OCI-LY7 (cell line): ENCODE measurements around the gene SLC4A4. TPM values are rescaled to one million over a fixed set of nuclear protein-coding genes. Genes with fewer than 3 reads are reported as not detected.

ENCODE experiments used
- BruUV-seq: library from RNA; stranded (reverse); fragments of 400-500 nt; replicated peaks from 2 replicates; lab custom pipeline; 2021; lab: Mats Ljungman, UMichigan
- CTCF ChIA-PET: fragments of 300-600 bp; sonication (Branson Sonifier 250); formaldehyde crosslinking; loops from one replicate; lab custom pipeline; 2022; ENCODE audit warnings: antibody characterized with exemption; ENCODE audit not compliant: unreplicated experiment; lab: Charles Lee
- POLR2A ChIA-PET: fragments of 300-600 bp; sonication (Branson Sonifier 250); formaldehyde crosslinking; loops from one replicate; lab custom pipeline; 2022; ENCODE audit warnings: antibody characterized with exemption; lab: Charles Lee
- DNase-seq: peaks from one replicate; pipeline ENCODE4 v3.0.0-alpha.2; 2015; ENCODE audit warnings: low spot score
- H2AFZ ChIP-seq: fragments of 200-600 bp; sonication (generic), shearing (Covaris generic); 2 replicates; pipeline ENCODE4 v1.6.1; 2014; ENCODE audit warnings: mild to moderate bottlenecking, antibody characterized with exemption, low read length, moderate library complexity
- H3K27ac ChIP-seq: fragments of 200-600 bp; sonication (generic); 2 replicates; pipeline ENCODE4 v1.5.1; 2014; ENCODE audit warnings: mixed run types, low read depth, mild to moderate bottlenecking, moderate library complexity, low read length, inconsistent platforms; ENCODE audit not compliant: poor library complexity, severe bottlenecking
- H3K36me3 ChIP-seq: fragments of 200-600 bp; sonication (generic); 2 replicates; pipeline ENCODE4 v1.6.1; 2014; ENCODE audit warnings: mild to moderate bottlenecking, antibody characterized with exemption, low read length, moderate library complexity, mixed read lengths; ENCODE audit not compliant: insufficient read depth
- H3K4me1 ChIP-seq: fragments of 200-600 bp; sonication (generic); 2 replicates; pipeline ENCODE4 v1.5.1; 2014; ENCODE audit warnings: mild to moderate bottlenecking, low read length; ENCODE audit not compliant: insufficient read depth, poor library complexity, severe bottlenecking
- H3K4me2 ChIP-seq: fragments of 200-600 bp; sonication (generic); 2 replicates; pipeline ENCODE4 v1.6.1; 2014; ENCODE audit warnings: mild to moderate bottlenecking, low read length
- H3K4me3 ChIP-seq: fragments of 200-600 bp; sonication (generic); 2 replicates; pipeline ENCODE4 v1.5.1; 2014; ENCODE audit warnings: mild to moderate bottlenecking, low read depth, low read length; ENCODE audit not compliant: poor library complexity, severe bottlenecking
- H3K79me2 ChIP-seq: fragments of 200-600 bp; sonication (generic); 2 replicates; pipeline ENCODE4 v1.6.1; 2016; ENCODE audit warnings: low read depth, mild to moderate bottlenecking, low read length, moderate library complexity, mixed read lengths; ENCODE audit not compliant: insufficient read depth
- H3K9me2 ChIP-seq: fragments of 200-600 bp; sonication (generic); 2 replicates; pipeline ENCODE4 v1.6.1; 2016; ENCODE audit warnings: mild to moderate bottlenecking, low read length, mixed read lengths; ENCODE audit not compliant: insufficient read depth
- H3K9me3 ChIP-seq: fragments of 200-600 bp; sonication (generic); 2 replicates; pipeline ENCODE4 v1.6.1; 2014; ENCODE audit warnings: mild to moderate bottlenecking, mixed run types, low read length, mixed read lengths
- H4K20me1 ChIP-seq: fragments of 200-600 bp; sonication (generic); 2 replicates; pipeline ENCODE4 v1.6.1; 2014; ENCODE audit warnings: mild to moderate bottlenecking, antibody characterized with exemption, low read length, moderate library complexity, mixed read lengths; ENCODE audit not compliant: insufficient read depth
- EZH2phosphoT487 ChIP-seq: fragments of 200-600 bp; sonication (generic); IDR thresholded peaks from 2 replicates; pipeline ENCODE4 v1.6.1; 2018; ENCODE audit warnings: low read depth, borderline replicate concordance, mild to moderate bottlenecking, mixed run types, antibody characterized with exemption, low read length, moderate library complexity, mixed read lengths
- intact Hi-C: fragments of 100-400 bp; cut with micrococcal nuclease; formaldehyde crosslinking; loops from one replicate; pipeline ENCODE4 v1.10.0; 2022; ENCODE audit not compliant: unreplicated experiment
- total RNA-seq, 2 experiments: library from RNA; depleted of rRNA in 1 of 2; stranded (reverse); fragments of >200 nt in 1 of 2; shearing (Covaris generic) in 1 of 2; gene quantifications; 2 replicates each; pipeline ENCODE4 v1.2.3, GENCODE V29; 2014 to 2022
- TF ChIP-seq, protein P1 (sequence below): fragments of 200-600 bp; sonication (generic); conservative IDR thresholded peaks from 2 replicates; pipeline ENCODE4 v1.5.1; 2014; ENCODE audit warnings: mild to moderate bottlenecking, antibody characterized with exemption, low read length, moderate library complexity, mixed read lengths

The SLC4A4 gene
- total RNA-seq, 2 experiments from 2014 or later = not detected

GRCh38 chr4:71461422-71461821 lies 122.6 kb downstream of the SLC4A4 start:
- ChIA-PET POLR2A (interaction anchor here (1.2 kb wide), 1 partner anchor 36 kb away, joined by 3 read pairs; no protein-coding TSS in a partner anchor), CTCF (no interaction called here)
- Histone ChIP-seq H3K9me2 (no peaks in the 10 kb centered on the region), H3K27ac (no peak overlapping the region), H4K20me1 (no peaks in the 10 kb centered on the region), H3K36me3 (no peaks in the 10 kb centered on the region), H2AFZ (no peak overlapping the region), H3K4me1 (no peaks in the 10 kb centered on the region), H3K79me2 (no peaks in the 10 kb centered on the region), H3K4me2 (no peak overlapping the region), H3K9me3 (no peaks in the 10 kb centered on the region), H3K4me3 (no peak overlapping the region)
- no peak for DNase-seq
- BruUV-seq = no TSS peak
- TF ChIP-seq, protein P1, sequence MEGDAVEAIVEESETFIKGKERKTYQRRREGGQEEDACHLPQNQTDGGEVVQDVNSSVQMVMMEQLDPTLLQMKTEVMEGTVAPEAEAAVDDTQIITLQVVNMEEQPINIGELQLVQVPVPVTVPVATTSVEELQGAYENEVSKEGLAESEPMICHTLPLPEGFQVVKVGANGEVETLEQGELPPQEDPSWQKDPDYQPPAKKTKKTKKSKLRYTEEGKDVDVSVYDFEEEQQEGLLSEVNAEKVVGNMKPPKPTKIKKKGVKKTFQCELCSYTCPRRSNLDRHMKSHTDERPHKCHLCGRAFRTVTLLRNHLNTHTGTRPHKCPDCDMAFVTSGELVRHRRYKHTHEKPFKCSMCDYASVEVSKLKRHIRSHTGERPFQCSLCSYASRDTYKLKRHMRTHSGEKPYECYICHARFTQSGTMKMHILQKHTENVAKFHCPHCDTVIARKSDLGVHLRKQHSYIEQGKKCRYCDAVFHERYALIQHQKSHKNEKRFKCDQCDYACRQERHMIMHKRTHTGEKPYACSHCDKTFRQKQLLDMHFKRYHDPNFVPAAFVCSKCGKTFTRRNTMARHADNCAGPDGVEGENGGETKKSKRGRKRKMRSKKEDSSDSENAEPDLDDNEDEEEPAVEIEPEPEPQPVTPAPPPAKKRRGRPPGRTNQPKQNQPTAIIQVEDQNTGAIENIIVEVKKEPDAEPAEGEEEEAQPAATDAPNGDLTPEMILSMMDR = no peak
- no peak for TF ChIP-seq EZH2phosphoT487
- intact Hi-C loops = no loop called here

DNA sequence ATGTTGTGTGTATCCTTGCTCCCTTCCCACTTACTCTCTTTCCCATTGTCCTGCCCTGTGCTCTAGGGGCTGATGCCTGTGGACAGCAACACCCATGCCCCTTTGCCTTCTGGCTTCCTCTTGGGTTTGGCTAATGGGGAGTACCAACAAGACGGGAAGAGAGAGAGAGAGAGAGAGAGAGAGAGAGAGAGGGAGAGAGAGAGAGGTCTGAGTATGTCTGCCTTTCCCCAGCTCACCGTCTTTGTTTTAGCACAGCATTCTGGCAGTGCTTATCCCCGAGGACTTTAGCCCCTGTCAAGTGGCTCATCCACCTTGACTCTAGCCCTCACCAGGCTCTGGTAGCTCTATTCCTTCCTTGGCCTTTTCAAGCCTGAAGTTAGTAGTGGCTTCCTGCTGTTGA lies 128.0 kb downstream of the SLC4A4 start:
- H3K79me2 ChIP-seq = no peaks in the 10 kb centered on the region
- H3K9me3 ChIP-seq = no peaks in the 10 kb centered on the region
- no peak overlapping the region for H2AFZ ChIP-seq
- no peak overlapping the region for H3K27ac ChIP-seq
- POLR2A ChIA-PET = no interaction called here
- TF ChIP-seq, protein P1 = no peak
- no peak for TF ChIP-seq EZH2phosphoT487
- H3K4me3 ChIP-seq = no peak overlapping the region
- no peaks in the 10 kb centered on the region for H3K9me2 ChIP-seq
- H4K20me1 ChIP-seq = no peaks in the 10 kb centered on the region
- H3K4me2 ChIP-seq = no peak overlapping the region
- intact Hi-C loops = no loop called here
- BruUV-seq = no TSS peak
- H3K4me1 ChIP-seq = no peaks in the 10 kb centered on the region
- DNase-seq = no peak
- CTCF ChIA-PET = no interaction called here
- no peaks in the 10 kb centered on the region for H3K36me3 ChIP-seq

GRCh38 chr4:71468116-71468710 lies 129.4 kb downstream of the SLC4A4 start:
- Histone ChIP-seq H3K79me2 (no peaks in the 10 kb centered on the region), H3K27ac (no peak overlapping the region), H2AFZ (no peak overlapping the region), H3K4me1 (no peaks in the 10 kb centered on the region), H3K36me3 (no peaks in the 10 kb centered on the region), H3K4me2 (no peak overlapping the region), H3K4me3 (no peak overlapping the region), H3K9me2 (no peaks in the 10 kb centered on the region), H4K20me1 (no peaks in the 10 kb centered on the region), H3K9me3 (no peaks in the 10 kb centered on the region)
- ChIA-PET CTCF (no interaction called here), POLR2A (no interaction called here)
- BruUV-seq = no TSS peak
- DNase-seq = no peak
- no peak for TF ChIP-seq EZH2phosphoT487
- TF ChIP-seq, protein P1 = no peak
- intact Hi-C loops = no loop called here
